GM23338 (cell line): ENCODE data around the gene UVRAG. TPM values are rescaled to one million over a fixed set of nuclear protein-coding genes. Genes with fewer than 3 reads are reported as not detected.

Experiments
- ATAC-seq: fragments of 200-7000 bp; cut with Tn5 transposase; 3 replicates; pipeline ENCODE4 v1.9.1; 2020
- DNase-seq: peaks from one replicate; pipeline ENCODE4 v3.0.0-alpha.2; 2015; ENCODE audit warnings: low spot score
- H2AFZ ChIP-seq: fragments of 200-600 bp; sonication (generic); 2 replicates; pipeline ENCODE4 v1.8.0; 2016; ENCODE audit warnings: antibody characterized with exemption, mild to moderate bottlenecking, moderate library complexity
- H3F3A ChIP-seq: fragments of 200-600 bp; sonication (generic); replicated peaks from 2 replicates; pipeline ENCODE4 v1.8.0; 2017; ENCODE audit warnings: antibody characterized with exemption, mixed run types, low read depth
- H3K27ac ChIP-seq: fragments of 200-600 bp; sonication (generic); 2 replicates; pipeline ENCODE4 v1.6.1; 2016; ENCODE audit warnings: low read depth
- H3K27me3 ChIP-seq: fragments of 200-600 bp; sonication (generic); 2 replicates; pipeline ENCODE4 v1.8.0; 2016; ENCODE audit warnings: mild to moderate bottlenecking, mixed run types, moderate library complexity; ENCODE audit not compliant: insufficient read depth
- H3K36me3 ChIP-seq: fragments of 200-600 bp; sonication (generic); 2 replicates; pipeline ENCODE4 v1.8.0; 2016; ENCODE audit warnings: mild to moderate bottlenecking; ENCODE audit not compliant: insufficient read depth
- H3K4me1 ChIP-seq: fragments of 200-600 bp; sonication (generic); 2 replicates; pipeline ENCODE4 v1.8.0; 2016; ENCODE audit warnings: mild to moderate bottlenecking, moderate library complexity; ENCODE audit not compliant: insufficient read depth
- H3K4me2 ChIP-seq: fragments of 200-600 bp; sonication (generic); 2 replicates; pipeline ENCODE4 v1.7.1; 2017; ENCODE audit warnings: mixed run types
- H3K4me3 ChIP-seq: fragments of 200-600 bp; sonication (generic); 2 replicates; pipeline ENCODE4 v1.6.1; 2016; ENCODE audit warnings: mixed run types
- H3K79me2 ChIP-seq: fragments of 200-600 bp; sonication (generic); replicated peaks from 2 replicates; pipeline ENCODE4 v1.8.0; 2017; ENCODE audit warnings: mild to moderate bottlenecking; ENCODE audit not compliant: insufficient read depth
- H3K9me2 ChIP-seq: fragments of 200-600 bp; sonication (generic); 2 replicates; pipeline ENCODE4 v1.8.0; 2017; ENCODE audit not compliant: insufficient read depth
- H4K20me1 ChIP-seq: fragments of 200-600 bp; sonication (generic); replicated peaks from 2 replicates; pipeline ENCODE4 v1.8.0; 2017; ENCODE audit warnings: mild to moderate bottlenecking; ENCODE audit not compliant: insufficient read depth
- H3K27ac Mint-ChIP-seq: 2 replicates; pipeline ENCODE4 v1.8.0; 2020; ENCODE audit warnings: inconsistent platforms, mild to moderate bottlenecking, moderate library complexity, mixed read lengths
- H3K27me3 Mint-ChIP-seq: 3 replicates; pipeline ENCODE4 v1.8.0; 2022; ENCODE audit warnings: low read depth, mild to moderate bottlenecking, moderate library complexity, mixed read lengths, inconsistent platforms; ENCODE audit not compliant: insufficient read depth, poor library complexity
- H3K36me3 Mint-ChIP-seq: 3 replicates; pipeline ENCODE4 v1.8.0; 2021; ENCODE audit warnings: low read depth, mild to moderate bottlenecking, inconsistent platforms, moderate library complexity, mixed read lengths
- H3K4me1 Mint-ChIP-seq: 3 replicates; pipeline ENCODE4 v1.8.0; 2020; ENCODE audit warnings: mild to moderate bottlenecking, inconsistent platforms, mixed read lengths
- H3K4me3 Mint-ChIP-seq: 3 replicates; pipeline ENCODE4 v1.8.0; 2021; ENCODE audit warnings: moderate library complexity, mild to moderate bottlenecking, inconsistent platforms, mixed read lengths
- H3K9me3 Mint-ChIP-seq: 3 replicates; pipeline ENCODE4 v1.8.0; 2020; ENCODE audit warnings: moderate library complexity, mild to moderate bottlenecking, inconsistent platforms, mixed read lengths
- CREB1 ChIP-seq: fragments of 250-450 bp; sonication (Bioruptor Pico); IDR thresholded peaks from 2 replicates; pipeline ENCODE4 v1.5.0; 2020; ENCODE audit warnings: low read depth, mild to moderate bottlenecking, moderate library complexity
- CTCF ChIP-seq, 2 experiments: fragments of 200-600 bp in 1 of 2; sonication (generic) in 1 of 2; conservative IDR thresholded peaks; 2 replicates each; pipeline versions ENCODE4 v1.5.1 to v1.6.1; 2016 to 2017; ENCODE audit warnings: antibody characterized with exemption in 2 of 2, low read depth in 2 of 2, mild to moderate bottlenecking in 2 of 2, moderate library complexity in 1 of 2
- ETS1 ChIP-seq: IDR thresholded peaks from 2 replicates; pipeline ENCODE4 v1.6.1; 2016; ENCODE audit warnings: antibody characterized with exemption
- EZH2 ChIP-seq: fragments of 200-600 bp; sonication (generic); IDR thresholded peaks from one replicate; pipeline ENCODE4 v1.8.0; 2017; ENCODE audit warnings: antibody characterized with exemption, mild to moderate bottlenecking, low read depth; ENCODE audit not compliant: unreplicated experiment
- JUNB ChIP-seq: IDR thresholded peaks from one replicate; pipeline ENCODE4 v1.6.1; 2016; ENCODE audit warnings: antibody characterized with exemption; ENCODE audit not compliant: unreplicated experiment
- NANOG ChIP-seq: IDR thresholded peaks from 2 replicates; pipeline ENCODE4 v1.6.1; 2016; ENCODE audit warnings: antibody characterized with exemption, borderline replicate concordance
- POLR2AphosphoS5 ChIP-seq: IDR thresholded peaks from 2 replicates; pipeline ENCODE4 v1.6.1; 2016; ENCODE audit warnings: antibody characterized with exemption, low read depth
- REST ChIP-seq: IDR thresholded peaks from one replicate; pipeline ENCODE4 v1.6.1; 2018; ENCODE audit warnings: antibody characterized with exemption; ENCODE audit not compliant: unreplicated experiment
- STAT1 ChIP-seq: IDR thresholded peaks from one replicate; pipeline ENCODE4 v1.6.1; 2016; ENCODE audit warnings: antibody characterized with exemption; ENCODE audit not compliant: unreplicated experiment
- ZNF114 ChIP-seq: fragments of 250-450 bp; sonication (Bioruptor Pico); IDR thresholded peaks from 2 replicates; pipeline ENCODE4 v1.5.0; 2020; ENCODE audit warnings: mild to moderate bottlenecking, moderate library complexity
- ZNF331 ChIP-seq: fragments of 250-450 bp; sonication (Bioruptor Pico); IDR thresholded peaks from 2 replicates; pipeline ENCODE4 v1.5.0; 2020; ENCODE audit warnings: low read depth, mild to moderate bottlenecking, moderate library complexity
- polyA plus RNA-seq: library from polyadenylated mRNA; unstranded; fragments of >200 nt; fragmentation: Nextera tagmentation; extraction: Ambion mirVana; gene quantifications from 2 replicates; pipeline ENCODE4 v1.2.1, GENCODE V29; 2016
- total RNA-seq: library from RNA; depleted of rRNA; stranded (reverse); fragments of >200 nt; shearing (Covaris generic); gene quantifications from 2 replicates; pipeline ENCODE4 v1.2.3, GENCODE V29; 2014

UVRAG gene
- total and polyA plus RNA-seq, 2 experiments from 2014 or later, result 15.3 to 17.4 TPM

GRCh38 chr11:75902631-75903030 is 87.6 kb downstream of the UVRAG start (continued):
- TF ChIP-seq ETS1, result no peak
- TF ChIP-seq EZH2, result no peak
- no peak for TF ChIP-seq NANOG
- TF ChIP-seq ZNF114 (CRISPR knock-in tag), result no peak
- TF ChIP-seq CTCF (conservative IDR thresholded peaks at IDR 0.05; ENCODE audit: low read depth in 2 of 2), result no peak
- TF ChIP-seq STAT1, result no peak

- Histone ChIP-seq H4K20me1 (no peaks in the 10 kb centered on the region), H3K27ac (no peak overlapping the region), H3K4me1 (no peaks in the 10 kb centered on the region), H3F3A (no peaks in the 10 kb centered on the region), H3K4me2 (no peak overlapping the region), H3K36me3 (no peaks in the 10 kb centered on the region), H3K27me3 (no peaks in the 10 kb centered on the region), H3K4me3 (no peak overlapping the region), H2AFZ (no peak overlapping the region), H3K79me2 (no peaks in the 10 kb centered on the region), H3K9me2 (no peaks in the 10 kb centered on the region)
- no peak for ATAC-seq
- H3K4me3 Mint-ChIP-seq, result no peak overlapping the region
- H3K27me3 Mint-ChIP-seq, result no peaks in the 10 kb centered on the region
- no peaks in the 10 kb centered on the region for H3K4me1 Mint-ChIP-seq
- no peak for TF ChIP-seq CTCF (conservative IDR thresholded peaks at IDR 0.05; ENCODE audit: low read depth in 2 of 2)
- no peak for TF ChIP-seq ETS1
- no peak for TF ChIP-seq STAT1
- TF ChIP-seq NANOG, result no peak
- TF ChIP-seq POLR2AphosphoS5, result no peak
- TF ChIP-seq JUNB, result no peak
- TF ChIP-seq ZNF331, result no peak
- TF ChIP-seq REST, result no peak
- TF ChIP-seq CREB1 (CRISPR knock-in tag), result no peak
- no peak overlapping the region for H3K27ac Mint-ChIP-seq
- H3K36me3 Mint-ChIP-seq, result no peaks in the 10 kb centered on the region
- no peaks in the 10 kb centered on the region for H3K9me3 Mint-ChIP-seq
- no peak for DNase-seq
Observed at GRCh38 chr11:75903276-75903675, 88.3 kb downstream of the UVRAG start.
